IMR-90 (cell line): ENCODE results near the gene GOLIM4. TPM values are rescaled to one million over a fixed set of nuclear protein-coding genes. Genes with fewer than 3 reads are reported as not detected.

Experiments used
- ATAC-seq: fragments of 200-7000 bp; cut with Tn5 transposase; 2 replicates; pipeline ENCODE4 v1.9.1; 2020; ENCODE audit warnings: low read depth, mild to moderate bottlenecking, moderate library complexity
- BruUV-seq: library from RNA; stranded (reverse); fragments of 400-500 nt; replicated peaks from 2 replicates; lab custom pipeline; 2021; lab: Mats Ljungman, UMichigan
- CTCF ChIA-PET: fragments of 300-600 bp; formaldehyde crosslinking; extraction: SDS; loops from one replicate; lab custom pipeline; 2021; ENCODE audit warnings: antibody characterized with exemption; lab: Yijun Ruan, JAX
- POLR2A ChIA-PET: fragments of 300-600 bp; sonication (Branson Sonifier 250); formaldehyde crosslinking; loops from one replicate; lab custom pipeline; 2022; ENCODE audit warnings: antibody characterized with exemption; ENCODE audit not compliant: unreplicated experiment; lab: Charles Lee
- DNase-seq: peaks from one replicate; pipeline ENCODE4 v3.0.0; 2013
- H2AFZ ChIP-seq: replicated peaks from 2 replicates; pipeline ENCODE3; 2013; ENCODE audit warnings: low read length, mild to moderate bottlenecking; ENCODE audit not compliant: poor library complexity
- H2AK5ac ChIP-seq: 2 replicates; pipeline ENCODE4 v1.6.1; 2013; ENCODE audit warnings: low read depth, low read length, inconsistent platforms
- H2AK9ac ChIP-seq: replicated peaks from 2 replicates; pipeline ENCODE3; 2013; ENCODE audit warnings: mild to moderate bottlenecking, low read depth, low read length, moderate library complexity; ENCODE audit not compliant: poor library complexity
- H2BK120ac ChIP-seq: 2 replicates; pipeline ENCODE4 v1.6.1; 2013; ENCODE audit warnings: low read depth, low read length, inconsistent platforms
- H2BK15ac ChIP-seq: 3 replicates; pipeline ENCODE4 v1.6.1; 2013; ENCODE audit warnings: low read depth, low read length, inconsistent platforms
- H2BK20ac ChIP-seq: 2 replicates; pipeline ENCODE4 v1.6.1; 2013; ENCODE audit warnings: low read depth, mild to moderate bottlenecking, inconsistent platforms, low read length, moderate library complexity
- H2BK5ac ChIP-seq: 2 replicates; pipeline ENCODE4 v1.6.1; 2013; ENCODE audit warnings: mild to moderate bottlenecking, low read depth, low read length, inconsistent platforms; ENCODE audit not compliant: poor library complexity, severe bottlenecking
- H3K14ac ChIP-seq: replicated peaks from 2 replicates; pipeline ENCODE4 v1.6.1; 2013; ENCODE audit warnings: low read depth, low read length, inconsistent platforms
- H3K18ac ChIP-seq: 2 replicates; pipeline ENCODE4 v1.6.1; 2013; ENCODE audit warnings: low read depth, low read length, control low read depth
- H3K23ac ChIP-seq: 2 replicates; pipeline ENCODE4 v1.6.1; 2013; ENCODE audit warnings: low read depth, low read length, inconsistent platforms
- H3K27ac ChIP-seq: 2 replicates; pipeline ENCODE4 v1.5.1; 2013; ENCODE audit warnings: mild to moderate bottlenecking, control low read depth, low read length; ENCODE audit not compliant: insufficient read depth
- H3K27me3 ChIP-seq: 2 replicates; pipeline ENCODE4 v1.6.1; 2013; ENCODE audit warnings: low read length; ENCODE audit not compliant: control insufficient read depth, insufficient read depth
- H3K36me3 ChIP-seq: 2 replicates; pipeline ENCODE4 v1.6.1; 2013; ENCODE audit warnings: low read length, mixed read lengths; ENCODE audit not compliant: control insufficient read depth, insufficient read depth
- H3K4ac ChIP-seq: 2 replicates; pipeline ENCODE4 v1.6.1; 2013; ENCODE audit warnings: low read depth, low read length, inconsistent platforms
- H3K4me1 ChIP-seq: 2 replicates; pipeline ENCODE4 v1.6.1; 2013; ENCODE audit warnings: low read length, mixed read lengths; ENCODE audit not compliant: control insufficient read depth, insufficient read depth
- H3K4me2 ChIP-seq: 2 replicates; pipeline ENCODE4 v1.6.1; 2013; ENCODE audit warnings: low read depth, mild to moderate bottlenecking, control low read depth, low read length, moderate library complexity
- H3K4me3 ChIP-seq: 2 replicates; pipeline ENCODE4 v1.5.1; 2013; ENCODE audit warnings: low read depth, mild to moderate bottlenecking, control low read depth, low read length, moderate library complexity; ENCODE audit not compliant: insufficient read depth
- H3K56ac ChIP-seq: 2 replicates; pipeline ENCODE4 v1.6.1; 2013; ENCODE audit warnings: low read length, inconsistent platforms; ENCODE audit not compliant: insufficient read depth; ENCODE audit errors: extremely low read depth
- H3K79me1 ChIP-seq, 2 experiments: 2 replicates each; pipeline ENCODE4 v1.6.1; 2013; ENCODE audit warnings: low read length in 2 of 2, inconsistent platforms in 1 of 2, low read depth in 1 of 2
- H3K9ac ChIP-seq: 2 replicates; pipeline ENCODE4 v1.6.1; 2013; ENCODE audit warnings: low read depth, low read length, control low read depth
- H3K9me1 ChIP-seq: 2 replicates; pipeline ENCODE4 v1.6.1; 2013; ENCODE audit warnings: low read length, inconsistent platforms; ENCODE audit not compliant: insufficient read depth
- H3K9me3 ChIP-seq: 2 replicates; pipeline ENCODE4 v1.6.1; 2013; ENCODE audit warnings: low read length; ENCODE audit not compliant: control insufficient read depth, insufficient read depth
- H4K20me1 ChIP-seq: 2 replicates; pipeline ENCODE4 v1.6.1; 2013; ENCODE audit warnings: low read length, inconsistent platforms; ENCODE audit not compliant: insufficient read depth
- H4K5ac ChIP-seq: 2 replicates; pipeline ENCODE4 v1.6.1; 2013; ENCODE audit warnings: mild to moderate bottlenecking, low read depth, low read length, control low read depth
- H4K8ac ChIP-seq, 2 experiments: 2 replicates each; pipeline ENCODE4 v1.6.1; 2013; ENCODE audit warnings: low read depth in 2 of 2, low read length in 2 of 2, control low read depth in 1 of 2, inconsistent platforms in 1 of 2
- H4K91ac ChIP-seq: 2 replicates; pipeline ENCODE4 v1.6.1; 2013; ENCODE audit warnings: low read depth, low read length, inconsistent platforms; ENCODE audit not compliant: insufficient read depth
- BHLHE40 ChIP-seq: fragments of 150-350 bp; IDR thresholded peaks from 2 replicates; pipeline ENCODE4 v1.6.1; 2016; ENCODE audit warnings: mild to moderate bottlenecking, low read depth, low read length
- CEBPB ChIP-seq: IDR thresholded peaks from 2 replicates; pipeline ENCODE4 v1.6.1; 2012; ENCODE audit warnings: low read depth, low read length, improper control_type of control experiment
- CHD1 ChIP-seq: IDR thresholded peaks from 2 replicates; pipeline ENCODE4 v1.6.1; 2012; ENCODE audit warnings: low read depth, low read length, improper control_type of control experiment
- ELK1 ChIP-seq: fragments of 150-350 bp; IDR thresholded peaks from 2 replicates; pipeline ENCODE4 v1.6.1; 2016; ENCODE audit warnings: low read depth, mild to moderate bottlenecking, low read length, moderate library complexity, borderline replicate concordance
- FOS ChIP-seq: fragments of 150-350 bp; IDR thresholded peaks from 2 replicates; pipeline ENCODE4 v1.6.1; 2016; ENCODE audit warnings: low read depth, low read length
- MAFK ChIP-seq: IDR thresholded peaks from 2 replicates; pipeline ENCODE4 v1.6.1; 2012; ENCODE audit warnings: low read depth, low read length, improper control_type of control experiment
- MXI1 ChIP-seq: IDR thresholded peaks from 2 replicates; pipeline ENCODE4 v1.6.1; 2012; ENCODE audit warnings: low read depth, mild to moderate bottlenecking, low read length, moderate library complexity, borderline replicate concordance
- NFE2L2 ChIP-seq: fragments of 150-350 bp; IDR thresholded peaks from 2 replicates; pipeline ENCODE4 v1.6.1; 2016; ENCODE audit warnings: low read depth, mild to moderate bottlenecking, low read length
- RAD21 ChIP-seq: IDR thresholded peaks from 2 replicates; pipeline ENCODE4 v1.6.1; 2012; ENCODE audit warnings: low read length, improper control_type of control experiment
- RCOR1 ChIP-seq: IDR thresholded peaks from 2 replicates; pipeline ENCODE4 v1.6.1; 2012; ENCODE audit warnings: mild to moderate bottlenecking, low read length, improper control_type of control experiment; ENCODE audit not compliant: insufficient replicate concordance
- RFX5 ChIP-seq: IDR thresholded peaks from 2 replicates; pipeline ENCODE4 v1.8.0; 2012; ENCODE audit warnings: low read depth, mild to moderate bottlenecking, low read length, moderate library complexity
- SMC3 ChIP-seq: fragments of 150-350 bp; IDR thresholded peaks from 2 replicates; pipeline ENCODE4 v1.6.1; 2016; ENCODE audit warnings: low read depth, mild to moderate bottlenecking, antibody characterized with exemption, low read length, moderate library complexity
- USF2 ChIP-seq: fragments of 150-350 bp; IDR thresholded peaks from 2 replicates; pipeline ENCODE4 v1.6.1; 2017; ENCODE audit warnings: mild to moderate bottlenecking, antibody characterized with exemption, low read length, low read depth
- WGBS, 2 experiments: methylation state at CpG; one replicate each; pipeline versions ENCODE4 v1.1.5 to v1.1.7; 2013; ENCODE audit warnings: missing lambda C conversion rate in 2 of 2; ENCODE audit not compliant: insufficient read length in 1 of 2; ENCODE audit errors: extremely low coverage in 2 of 2; 5-methylcytosine and 5-hydroxymethylcytosine counted together
- dilution Hi-C: fragments of 300-500 bp; cut with HindIII; formaldehyde crosslinking; loops from one replicate; pipeline ENCODE4 v1.14.3; 2018; ENCODE audit warnings: low sequenced_read_pairs; ENCODE audit not compliant: unreplicated experiment
- in situ Hi-C: fragments of 300-500 bp; cut with MboI; formaldehyde crosslinking; loops from 3 replicates; pipeline ENCODE4 v1.14.3; 2019; ENCODE audit warnings: low sequenced_read_pairs, inconsistent platforms, mixed read lengths
- intact Hi-C: fragments of 100-400 bp; cut with micrococcal nuclease; formaldehyde crosslinking; loops from 2 replicates; pipeline ENCODE4 v1.10.0; 2022
- polyA plus RNA-seq, 3 experiments: library from polyadenylated mRNA; depleted of rRNA; stranded (reverse); fragments of >200 nt; gene quantifications; 2 replicates each; pipeline ENCODE4 v1.2.3, GENCODE V29; 2012; ENCODE audit warnings: low replicate concordance in 1 of 3
- total RNA-seq: library from RNA; depleted of rRNA; stranded (reverse); fragments of >200 nt; gene quantifications from 2 replicates; pipeline ENCODE4 v1.2.3, GENCODE V29; 2012

The GOLIM4 gene
- total and polyA plus RNA-seq, 2 of the 4 experiments (the other 2 are of a cell fraction), result 44.6 to 71.2 TPM

- no peak overlapping the region for H3K56ac ChIP-seq
- intact Hi-C loops, result no loop called here
- H4K8ac ChIP-seq, result no peak overlapping the region
- H3K27ac ChIP-seq, result no peak overlapping the region
- H3K9ac ChIP-seq, result no peak overlapping the region
- ATAC-seq (no peak), DNase-seq (no peak)
- H3K23ac ChIP-seq, result no peak overlapping the region
- H3K9me1 ChIP-seq, result no peaks in the 10 kb centered on the region
- no peaks in the 10 kb centered on the region for H3K79me1 ChIP-seq
- POLR2A ChIA-PET, result no interaction called here
- no peaks in the 10 kb centered on the region for H3K9me3 ChIP-seq
- no peaks in the 10 kb centered on the region for H3K4me1 ChIP-seq
- H2BK120ac ChIP-seq, result 0 out of 2 replicates have a peak overlapping the region, but pooled peaks have one; percentile 13
- no peak overlapping the region for H2AK5ac ChIP-seq
- no peak overlapping the region for H3K18ac ChIP-seq
- no peaks in the 10 kb centered on the region for H4K20me1 ChIP-seq
- CTCF ChIA-PET, result no interaction called here
- H2BK15ac ChIP-seq, result no peak overlapping the region
- H4K91ac ChIP-seq, result no peak overlapping the region
- no peak overlapping the region for H2BK5ac ChIP-seq
- H2AFZ ChIP-seq, result no peak overlapping the region
- no peaks in the 10 kb centered on the region for H3K27me3 ChIP-seq
- in situ Hi-C loops, result no loop called here
- no peak overlapping the region for H2AK9ac ChIP-seq
- no peak overlapping the region; the same call in 1 of the 2 replicates for H3K4ac ChIP-seq
- BruUV-seq, result no TSS peak
- no peak overlapping the region for H3K4me3 ChIP-seq
- H3K36me3 ChIP-seq, result no peaks in the 10 kb centered on the region
- no CpG with 5 or more reads among the region's 1 CpG for WGBS, 2 experiments
- H3K4me2 ChIP-seq, result no peak overlapping the region
- no peak overlapping the region for H4K5ac ChIP-seq
- H3K14ac ChIP-seq, result no peak overlapping the region
- TF ChIP-seq NFE2L2 (no peak), MAFK (no peak), CEBPB (no peak), RFX5 (no peak), MXI1 (no peak), CHD1 (no peak), BHLHE40 (no peak), USF2 (no peak), SMC3 (no peak), RAD21 (no peak), ELK1 (no peak), RCOR1 (no peak), FOS (no peak)
- dilution Hi-C loops, result no loop called here
- peak overlapping the region; percentile 61; the same call in 1 of the 2 replicates for H2BK20ac ChIP-seq
These were observed 117.2 kb downstream of the GOLIM4 start for GRCh38 chr3:167978486-167978885.
